ENCODE data around the gene PARP3.

The PARP3 gene

GRCh38 chr3:51949121-51949520 is 7.0 kb downstream of the PARP3 start:
- no peak for DNase-seq

- DNase-seq: no peak
These were observed 8.7 kb downstream of the PARP3 start for GRCh38 chr3:51950899-51951298.

GRCh38 chr3:51953445-51953844 is 11.3 kb downstream of the PARP3 start:
- no peak for DNase-seq

DNA sequence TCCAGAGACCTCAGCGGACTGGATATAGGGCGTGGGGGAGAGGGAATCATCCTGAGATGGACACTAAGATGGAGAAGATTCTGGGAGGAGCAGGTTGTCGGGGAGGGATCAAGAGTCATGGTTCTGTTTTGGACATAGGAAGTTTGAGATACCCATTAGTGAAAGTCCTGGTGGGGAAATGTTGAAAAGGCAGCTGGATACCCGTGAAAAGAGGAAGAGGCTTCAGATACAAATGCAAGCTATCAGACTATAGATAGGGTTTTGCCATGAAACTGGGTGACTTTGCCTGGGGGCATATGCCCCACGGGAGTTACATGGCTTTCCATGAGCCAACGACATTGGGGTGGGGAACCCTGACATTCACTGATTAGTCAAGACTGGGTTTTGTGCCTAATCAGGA is 11.9 kb downstream of the PARP3 start:
- DNase-seq: no peak

DNA sequence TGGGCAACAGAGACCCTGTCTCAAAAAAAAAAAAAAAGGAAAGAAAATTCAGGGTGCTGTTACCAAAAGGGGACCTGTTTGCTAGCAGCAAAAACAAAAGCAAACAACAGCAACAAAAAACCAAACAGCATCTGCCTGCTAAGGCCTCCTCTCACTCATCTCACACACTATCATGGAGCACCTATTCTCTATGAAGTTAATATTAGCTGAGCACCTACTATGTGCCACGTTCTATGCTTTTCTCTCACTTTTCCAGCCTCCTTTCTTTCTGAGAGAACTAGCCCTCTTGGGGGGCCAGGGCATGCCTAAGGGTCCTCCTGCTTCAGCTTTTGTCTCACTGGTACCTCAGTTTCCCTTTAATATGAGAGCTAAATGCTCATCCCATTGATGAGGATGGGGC is 12.6 kb downstream of the PARP3 start:
- no peak for DNase-seq

- DNase-seq: peak; percentile 30
These were observed 13.2 kb downstream of the PARP3 start, which contains the start of gene GPR62 for GRCh38 chr3:51955175-51955892. TSS of gene GPR62 (plus strand) at chr3:51955381. CDS start at chr3:51955653, 272 bp downstream.

- DNase-seq: peak; percentile 47
These were observed 14.0 kb downstream of the PARP3 start for GRCh38 chr3:51955893-51956770.

GRCh38 chr3:51957520-51958205 is 15.5 kb downstream of the PARP3 start:
- DNase-seq: no peak

DNA sequence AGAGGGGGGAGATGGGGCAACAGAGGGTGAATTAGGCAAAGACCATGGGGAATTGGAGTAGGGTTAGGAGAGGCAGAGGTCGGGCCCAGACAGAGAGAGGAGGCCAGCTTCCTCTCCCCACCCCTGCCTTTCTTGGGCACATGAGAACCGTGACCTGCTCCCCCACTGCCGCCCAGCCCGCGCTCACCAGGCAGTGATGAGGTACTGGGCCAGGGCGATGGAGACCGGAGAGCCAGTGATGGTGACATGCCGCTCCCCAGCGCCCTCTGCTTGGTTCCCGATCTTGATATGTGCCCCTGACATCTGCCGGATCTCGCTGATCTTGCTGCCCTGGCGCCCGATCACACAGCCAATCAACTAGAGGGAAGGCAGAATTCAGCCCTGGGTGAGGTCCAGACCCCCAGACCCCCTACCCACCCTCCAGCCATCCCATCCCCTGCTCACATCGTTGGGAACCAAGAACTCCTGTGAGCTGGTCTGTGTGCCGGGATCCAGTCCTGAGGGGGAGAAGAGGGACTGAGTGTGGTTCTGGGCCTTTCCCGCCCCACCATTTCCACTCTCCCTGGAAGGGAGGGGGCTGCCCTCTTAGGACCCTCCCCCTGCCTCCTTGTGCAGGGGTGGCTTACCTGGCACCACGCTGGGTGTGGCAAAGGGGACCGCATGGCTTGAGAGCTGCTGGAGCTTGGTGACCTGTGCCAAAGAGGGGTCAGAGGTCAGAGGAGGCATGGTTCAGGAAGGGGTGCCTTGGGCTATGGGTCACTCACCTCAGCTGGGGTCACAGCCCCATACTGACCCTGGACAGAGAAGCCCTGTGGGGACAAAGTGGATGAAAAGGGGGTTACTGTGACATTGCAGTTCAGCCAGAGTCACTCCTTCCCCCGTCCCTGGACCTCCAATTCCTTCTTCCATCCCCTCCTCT is 16.7 kb downstream of the PARP3 start:
- no peak for DNase-seq

DNA sequence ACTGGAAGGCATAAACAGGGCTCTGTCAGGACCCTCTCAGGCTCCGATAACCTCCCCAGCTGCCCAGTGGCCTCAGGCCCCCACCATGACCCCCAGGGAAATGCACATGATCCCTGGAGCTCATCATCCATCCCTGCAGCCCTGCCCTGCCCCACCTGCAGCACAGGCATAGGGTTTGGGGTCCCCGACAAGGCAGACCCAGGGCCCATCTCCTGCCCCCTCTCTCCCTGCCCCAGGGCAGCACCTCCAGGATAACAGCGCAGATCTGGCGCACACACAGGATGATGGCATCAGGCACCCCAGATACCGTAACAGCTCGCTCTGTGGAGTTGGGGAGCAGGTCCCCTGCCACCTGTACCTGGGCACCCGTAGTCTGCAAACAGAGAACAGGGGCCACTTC is 17.5 kb downstream of the PARP3 start:
- no peak for DNase-seq

- no peak for DNase-seq
These were observed 18.2 kb downstream of the PARP3 start for GRCh38 chr3:51960386-51960785.

- DNase-seq: no peak
These were observed 18.8 kb downstream of the PARP3 start for GRCh38 chr3:51961011-51961410.

DNA sequence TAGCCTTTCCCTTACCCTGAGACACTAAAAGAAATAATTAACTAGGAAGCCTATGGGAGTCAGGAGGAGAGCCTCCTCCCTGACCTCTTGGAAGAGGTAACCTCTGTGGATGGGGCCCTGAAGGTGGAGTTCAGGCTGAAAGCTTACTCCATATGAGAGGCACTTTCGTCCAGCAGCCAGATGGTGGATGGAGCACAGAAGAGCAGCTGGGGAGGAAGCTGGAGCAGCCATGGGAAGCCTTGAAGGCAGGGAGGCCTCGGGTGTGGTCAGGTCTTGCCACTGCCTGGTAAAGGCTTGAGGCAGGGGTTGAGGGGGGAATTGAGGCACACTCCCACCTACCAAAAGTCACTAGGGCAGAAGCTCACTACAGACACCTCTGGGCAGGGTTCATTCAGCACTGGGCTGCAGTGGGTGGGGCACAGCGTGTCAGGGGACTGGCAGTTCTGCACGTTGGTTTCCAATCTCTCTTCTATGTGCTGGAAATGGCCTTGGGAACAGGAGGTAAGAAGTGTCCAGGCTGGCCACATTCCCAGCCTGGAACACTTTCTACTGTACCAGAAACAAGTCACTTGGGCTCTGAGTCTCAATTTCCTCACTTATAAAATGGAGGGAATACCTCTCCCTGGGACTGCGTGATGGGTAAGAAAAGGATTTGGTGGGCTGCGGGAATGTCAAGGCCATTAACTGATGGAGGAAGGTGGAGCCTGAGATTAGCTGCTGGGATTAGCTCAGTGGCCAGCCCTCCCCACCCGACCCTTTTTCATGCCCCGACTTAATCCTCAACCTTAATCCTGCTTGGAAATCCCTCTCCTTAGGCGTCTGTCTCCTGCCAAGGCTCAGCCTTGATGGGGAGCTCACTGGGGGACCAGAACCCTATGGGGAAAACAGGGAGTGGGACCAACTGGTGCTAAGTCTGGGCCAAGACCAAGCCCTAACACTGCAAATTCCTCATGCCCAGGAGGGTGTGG is 19.7 kb downstream of the PARP3 start:
- no peak for DNase-seq

DNA sequence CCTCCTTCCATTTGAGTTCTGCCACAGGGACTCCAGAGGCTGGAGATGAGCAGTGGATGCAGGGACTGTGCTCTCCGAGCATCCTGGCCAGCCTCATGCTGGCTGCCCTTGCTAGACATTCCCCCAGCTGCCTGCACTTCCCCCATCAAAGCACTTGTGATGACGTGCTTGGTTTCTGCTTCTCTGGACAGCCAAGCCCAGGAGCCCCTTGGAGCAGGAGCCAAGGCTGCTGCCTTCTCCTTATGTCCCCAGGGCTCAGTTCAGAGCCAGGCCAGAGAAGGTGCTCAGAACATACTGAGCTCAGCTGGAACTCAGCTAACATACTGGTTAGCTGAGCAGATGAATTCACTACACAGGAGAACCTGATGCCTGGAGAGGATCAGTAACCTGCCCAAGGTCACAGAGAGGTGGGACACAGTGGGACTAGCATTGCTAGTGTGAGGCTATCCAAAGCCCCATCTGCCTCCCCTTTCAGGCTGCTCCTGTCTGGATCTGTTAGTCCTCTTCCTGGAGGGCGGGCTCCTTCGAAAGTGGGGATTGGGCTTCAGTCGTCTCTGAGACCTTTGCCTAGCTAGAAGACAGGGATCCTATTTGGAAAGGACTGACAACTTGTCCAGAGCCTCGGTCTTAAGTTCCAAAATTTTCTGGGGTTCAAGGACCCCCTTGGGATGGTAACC is 20.8 kb downstream of the PARP3 start:
- DNase-seq: no peak

DNA sequence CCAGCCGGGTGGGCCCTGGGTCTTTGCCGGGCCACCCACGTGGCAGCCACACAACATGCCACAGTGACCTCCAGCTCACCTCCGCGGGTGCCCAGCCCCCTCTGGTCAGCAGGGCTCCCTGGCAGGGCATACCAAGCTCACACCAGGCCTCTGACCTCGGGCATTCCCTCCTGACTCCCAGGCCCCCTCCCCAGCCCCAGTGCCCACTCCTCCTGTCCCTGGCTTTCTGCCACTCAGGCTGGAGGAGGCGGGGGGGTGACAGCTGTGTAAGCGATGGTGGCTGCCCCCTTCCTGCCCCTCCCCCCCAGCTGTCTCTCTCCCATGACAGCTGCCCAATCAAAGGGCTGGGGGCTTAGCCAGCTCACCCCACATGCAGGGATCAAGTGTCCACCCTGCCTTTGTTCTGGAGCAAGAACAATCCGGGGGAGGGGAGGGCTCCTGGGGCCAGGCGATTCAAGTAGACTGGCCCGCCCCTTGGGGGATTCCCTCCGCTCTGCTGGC is 21.8 kb downstream of the PARP3 start:
- DNase-seq: no peak

DNA sequence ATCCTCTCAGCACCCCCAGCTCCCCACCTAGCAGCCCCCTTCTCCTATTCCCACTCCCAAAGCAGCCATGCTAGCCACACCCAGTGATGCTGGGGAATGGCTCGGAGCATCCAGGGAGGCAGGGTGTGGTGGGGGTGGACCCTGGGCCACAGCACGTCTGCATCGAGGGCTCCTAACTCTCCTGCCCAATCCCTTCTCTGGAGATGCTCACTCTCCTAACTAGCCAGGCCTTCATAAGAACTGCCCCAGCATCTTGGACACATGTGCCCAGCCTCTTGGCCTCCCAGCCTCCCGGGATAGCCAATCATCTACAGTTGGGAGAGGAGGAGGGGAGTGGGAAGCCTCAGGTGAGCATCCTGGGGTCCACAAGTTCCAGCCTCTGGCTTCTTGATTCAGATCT is 22.4 kb downstream of the PARP3 start:
- DNase-seq: no peak

- no peak for DNase-seq
These were observed 23.9 kb downstream of the PARP3 start for GRCh38 chr3:51966016-51966415.

DNA sequence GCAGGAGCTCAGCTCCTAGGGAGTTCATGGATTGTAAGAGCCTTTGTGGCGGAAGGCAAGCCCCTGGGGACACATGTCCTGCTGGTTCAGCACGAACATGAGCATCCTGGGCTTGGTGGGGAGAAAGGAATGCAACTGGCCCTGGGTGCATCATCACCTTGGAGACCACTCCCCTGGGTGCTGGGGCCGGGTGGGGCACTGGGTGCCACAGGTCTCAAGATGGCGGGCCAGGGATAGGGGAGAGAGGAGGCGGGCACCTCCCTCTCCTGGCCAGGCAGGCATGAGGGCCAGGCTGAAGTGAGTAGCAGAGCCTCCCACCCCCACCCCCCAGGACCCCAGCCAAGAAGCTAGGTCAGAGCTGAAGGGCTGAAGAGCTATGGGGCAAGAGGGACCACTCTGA is 24.3 kb downstream of the PARP3 start:
- no peak for DNase-seq

- DNase-seq: no peak
These were observed 24.8 kb downstream of the PARP3 start for GRCh38 chr3:51966922-51967383.

Data from NCI-H1105 treated with DMSO at 0.1 percent for 48 hours (cell line).